Smooth muscle cell of the brain vasculature (primary cell): Measurements from ENCODE around the gene ZNF385D.
"Not testable (repeated sequence)": the region's sequence is repeated elsewhere in the genome, so short reads cannot be mapped to it uniquely, and the experiment has no call there.

Experiments used
- DNase-seq: peaks from one replicate; pipeline ENCODE4 v3.0.0-alpha.2; 2012; ENCODE audit warnings: low read depth, low spot score

The ZNF385D gene

DNA sequence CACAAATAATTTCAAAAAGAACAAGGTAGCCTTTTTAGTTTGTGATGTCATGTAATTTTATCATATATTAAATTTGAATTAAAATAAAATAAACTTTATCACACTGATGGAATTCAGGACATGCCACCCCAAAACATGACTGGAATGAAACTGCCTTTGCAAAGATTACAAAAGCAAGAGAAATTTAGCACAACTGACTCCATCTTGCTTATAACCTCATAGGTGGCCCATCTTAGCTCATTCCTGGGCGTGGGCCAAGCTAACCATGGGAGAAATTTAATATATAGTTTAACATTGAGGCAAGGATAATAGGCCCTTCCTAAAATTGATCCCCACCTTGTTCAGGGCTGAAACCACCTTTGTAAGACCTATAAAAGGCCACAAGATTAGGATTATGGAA lies 235.6 kb downstream of the ZNF385D start:
- DNase-seq, result no peak

DNA sequence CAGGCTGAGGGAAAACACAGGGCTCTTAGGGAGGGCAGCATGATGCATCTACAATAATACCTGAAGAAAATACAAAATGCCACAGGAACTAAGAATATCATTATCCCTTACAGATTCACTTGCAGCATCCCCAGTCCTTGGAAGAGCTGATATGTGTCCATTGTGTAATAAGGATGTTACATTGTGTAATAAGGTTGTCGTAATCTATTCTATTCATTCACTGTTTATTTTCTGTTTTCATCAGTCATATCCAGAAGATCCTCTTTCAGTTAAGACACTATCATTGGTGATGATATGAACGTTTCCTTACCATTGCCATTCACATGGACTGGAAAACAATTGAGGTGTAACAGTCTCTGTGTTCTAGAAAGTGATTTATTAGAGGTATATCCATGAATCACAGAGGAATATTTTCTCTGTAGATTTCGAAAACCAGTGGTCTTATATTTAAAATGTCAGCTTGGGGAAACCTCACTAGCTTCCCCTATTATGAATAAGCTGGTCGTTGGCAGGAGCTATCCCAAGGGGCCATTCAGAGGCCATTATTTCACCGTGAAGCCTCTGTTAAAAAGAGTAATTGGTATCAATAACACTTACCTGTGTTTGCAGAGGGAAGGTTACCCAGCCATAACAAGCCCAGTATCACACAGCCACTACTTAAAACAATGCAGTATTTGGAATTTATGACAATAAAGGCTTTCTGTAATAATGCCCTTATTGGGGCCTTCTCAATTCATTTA lies 241.1 kb downstream of the ZNF385D start:
- no peak for DNase-seq

GRCh38 chr3:21508246-21508645 lies 242.8 kb downstream of the ZNF385D start:
- no peak for DNase-seq

GRCh38 chr3:21505711-21506460 lies 245.1 kb downstream of the ZNF385D start:
- DNase-seq, result no peak

- no peak for DNase-seq
These were observed 248.4 kb downstream of the ZNF385D start for GRCh38 chr3:21502656-21503055.

DNA sequence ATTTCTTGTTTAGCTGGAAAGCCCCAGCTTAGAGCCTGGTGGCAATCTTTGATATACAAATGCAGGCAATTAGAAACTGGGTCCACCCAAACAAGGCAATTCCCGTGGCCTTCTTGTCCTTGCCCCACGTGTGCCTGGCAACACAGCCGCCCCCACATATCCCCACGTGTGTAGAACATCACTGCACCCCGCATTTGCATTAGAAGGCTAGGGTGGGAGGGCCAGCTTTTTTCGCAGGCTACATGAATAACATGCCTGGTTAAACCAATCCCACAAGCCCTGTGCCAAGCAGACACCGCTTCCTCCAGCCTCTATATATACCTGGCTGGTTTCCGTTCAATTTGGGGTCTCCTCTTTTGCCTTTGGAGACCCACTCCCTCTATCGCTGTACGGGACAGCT lies 250.2 kb downstream of the ZNF385D start:
- DNase-seq, result no peak

GRCh38 chr3:21490671-21491070 lies 260.3 kb downstream of the ZNF385D start:
- not testable (repeated sequence) for DNase-seq

DNA sequence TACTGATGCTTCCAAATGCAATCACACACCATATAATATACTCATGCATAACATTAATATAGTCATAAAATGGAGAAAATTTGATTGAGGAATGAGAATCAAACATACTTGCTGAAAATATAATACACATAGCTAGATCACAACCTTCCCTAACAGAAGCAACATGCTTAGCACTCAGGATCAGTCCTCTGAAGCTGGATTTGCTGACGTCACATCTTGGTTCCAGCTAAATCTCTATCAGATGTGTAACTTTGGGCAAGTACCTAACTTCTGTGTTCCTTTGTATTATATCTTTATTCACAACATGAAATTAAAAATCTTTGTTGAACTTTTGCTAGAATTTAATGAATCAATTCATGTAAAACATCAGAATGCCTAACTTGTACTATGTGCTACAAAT lies 263.5 kb downstream of the ZNF385D start:
- DNase-seq, result no peak

DNA sequence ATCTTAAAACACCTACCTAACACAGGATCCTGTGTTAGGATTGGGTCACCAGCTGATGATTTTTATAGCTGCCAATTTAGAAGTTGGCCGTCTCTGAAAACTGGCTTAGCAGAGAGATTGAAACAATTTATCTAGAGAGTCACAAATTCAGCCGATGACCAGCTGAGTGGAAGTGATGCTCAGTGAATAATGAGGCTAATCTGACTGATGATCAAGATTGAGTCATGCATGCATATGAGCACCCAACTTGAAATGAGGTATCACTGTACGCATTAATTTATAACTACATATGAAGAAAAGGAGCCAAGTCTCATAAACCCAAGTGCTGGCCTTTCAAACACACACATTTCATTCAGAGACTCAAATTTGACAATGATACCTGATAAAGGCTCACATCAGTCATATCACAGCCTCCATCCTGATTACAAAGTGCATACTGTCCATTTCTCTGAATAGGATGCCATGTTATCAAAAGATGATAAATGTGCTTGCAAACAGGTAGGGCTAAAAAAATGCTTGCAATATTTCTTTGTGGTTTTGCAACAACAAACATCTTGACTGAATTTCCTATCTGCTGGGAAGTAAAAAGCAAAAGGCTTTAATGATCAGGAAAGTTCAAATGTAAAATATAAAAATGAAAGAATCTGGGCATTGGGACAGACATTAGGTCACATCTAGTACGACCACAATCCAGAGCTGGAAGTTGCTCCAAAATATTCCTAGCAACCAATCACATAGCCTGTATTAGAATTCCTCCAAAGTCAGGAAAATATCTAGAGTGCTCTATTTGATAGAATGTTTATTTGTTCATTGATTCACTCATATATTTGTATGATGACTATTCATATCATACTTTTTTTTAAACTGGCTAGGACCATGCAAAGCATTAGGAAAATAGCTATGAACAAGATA lies 264.7 kb downstream of the ZNF385D start:
- DNase-seq, result not testable (repeated sequence)

DNA sequence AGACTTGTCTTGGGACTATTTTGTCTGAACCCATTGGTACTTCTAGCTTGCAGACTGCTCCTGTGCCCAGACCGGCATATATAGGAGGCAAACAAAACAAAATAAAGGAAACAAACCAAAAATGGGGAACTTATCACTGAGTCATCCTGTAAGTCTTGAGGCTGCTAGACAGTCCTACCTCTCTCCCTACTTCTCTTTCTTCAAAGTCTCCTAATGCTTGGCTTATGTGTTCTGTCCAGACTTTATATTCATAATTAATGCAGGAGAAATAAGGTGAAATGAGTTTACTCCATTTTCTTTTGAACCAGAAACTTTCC lies 266.2 kb downstream of the ZNF385D start:
- no peak for DNase-seq

DNA sequence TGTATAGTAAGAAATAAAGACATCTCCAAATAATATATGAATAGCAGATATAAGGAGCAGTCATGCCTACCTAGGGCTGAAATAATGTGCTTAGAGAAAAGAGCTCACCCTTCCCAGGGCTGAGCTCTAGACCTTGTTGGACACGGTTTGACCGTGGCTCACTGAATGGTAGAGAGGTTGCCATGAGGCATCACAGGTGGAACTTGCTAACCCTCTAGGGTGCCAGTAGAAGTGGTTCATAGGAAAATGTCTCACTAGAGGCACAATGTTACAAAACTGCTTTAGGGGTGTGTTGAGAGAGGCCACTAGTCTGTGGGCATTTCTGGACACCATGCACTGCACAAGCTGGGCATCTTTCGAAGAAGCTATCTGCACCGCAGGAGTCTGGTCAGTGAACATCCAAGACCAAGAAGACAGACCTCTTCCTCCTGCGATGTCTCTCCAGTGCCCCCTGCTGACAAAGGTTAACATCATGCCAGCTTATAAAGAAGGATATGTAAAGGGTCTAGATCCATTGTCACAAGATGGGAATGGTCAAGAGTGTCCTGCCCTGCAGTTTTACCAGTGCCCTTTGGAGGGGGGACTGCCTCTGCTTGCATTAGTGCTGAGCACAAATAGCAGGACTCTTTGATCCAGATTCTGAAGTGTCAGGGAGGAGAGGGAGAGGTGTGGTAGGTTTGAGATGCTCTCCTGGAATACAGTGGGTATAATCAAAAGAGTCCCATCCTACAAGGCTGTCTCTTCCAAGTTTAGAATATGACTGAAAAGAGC lies 266.8 kb downstream of the ZNF385D start:
- DNase-seq, result peak; percentile 59

GRCh38 chr3:21481991-21482390 lies 269.0 kb downstream of the ZNF385D start:
- DNase-seq, result no peak

DNA sequence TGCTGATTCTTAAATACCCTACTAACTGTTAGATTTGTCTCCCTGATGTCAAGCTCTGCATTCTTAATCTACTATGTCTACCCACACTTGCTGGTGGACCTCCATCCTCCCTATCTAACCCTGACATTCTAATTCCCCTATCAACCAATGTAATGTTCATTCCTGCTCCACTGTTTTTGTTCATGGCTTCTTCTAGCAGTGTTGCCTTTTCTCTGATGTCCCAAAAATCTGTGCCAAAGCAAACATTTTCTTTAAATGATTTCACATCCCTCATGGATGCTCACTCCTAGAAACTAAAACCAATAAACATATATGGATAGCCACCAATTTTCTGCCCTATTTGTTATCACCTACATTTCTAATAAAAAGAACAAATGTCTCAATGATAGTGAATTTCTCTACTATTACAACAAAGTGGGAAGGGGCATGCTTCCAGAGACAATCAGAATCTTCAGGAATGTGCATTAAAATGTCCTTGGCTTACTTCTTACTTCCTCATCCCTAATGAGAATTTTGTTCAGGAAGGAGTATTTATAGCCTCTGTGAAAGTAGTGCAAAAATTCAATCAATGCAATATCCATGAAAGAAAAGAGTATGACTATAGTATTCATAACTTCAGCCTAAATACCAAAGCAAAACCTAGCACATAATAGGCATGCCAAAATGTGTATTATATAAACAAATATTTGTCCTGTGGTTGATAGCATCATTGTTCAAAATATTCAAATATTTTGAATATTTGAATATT lies 273.3 kb downstream of the ZNF385D start:
- no peak for DNase-seq

DNA sequence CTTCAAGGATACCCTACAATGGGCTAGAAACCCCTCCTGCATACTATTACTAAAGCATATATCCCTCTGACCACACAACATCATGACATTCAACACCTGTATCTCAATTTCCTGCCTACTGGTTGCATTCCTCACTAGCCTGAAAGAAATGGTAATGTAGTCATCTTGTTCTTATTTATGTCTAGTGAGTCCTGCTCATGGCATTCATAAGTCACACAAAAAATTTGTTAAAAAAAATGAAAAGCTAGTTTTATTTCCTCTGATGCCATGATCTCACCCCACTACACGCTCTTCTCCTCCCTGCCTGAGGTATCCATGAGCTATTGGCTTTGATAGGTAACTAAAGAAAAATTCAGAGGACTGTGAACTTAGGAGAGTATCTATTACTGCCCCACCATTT lies 284.5 kb downstream of the ZNF385D start:
- no peak for DNase-seq

DNA sequence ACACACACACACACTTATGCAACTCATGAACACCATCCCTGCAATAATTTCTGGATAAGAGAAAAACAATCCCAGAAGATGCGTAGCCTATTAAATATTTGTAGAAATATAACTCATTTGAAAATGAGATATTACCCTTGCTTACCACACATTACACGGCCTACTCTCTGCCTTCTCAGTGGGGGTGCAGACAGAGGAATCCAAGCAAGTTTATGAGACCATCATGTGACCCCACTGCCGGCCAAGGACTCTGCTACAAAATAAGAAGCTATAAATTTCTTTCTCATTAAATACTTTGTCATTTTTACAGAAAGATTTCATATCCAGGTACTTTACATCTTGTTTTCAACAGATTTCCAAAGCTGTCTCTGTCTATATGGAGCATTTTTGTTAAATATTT lies 286.3 kb downstream of the ZNF385D start:
- DNase-seq, result no peak

- DNase-seq, result no peak
These were observed 287.7 kb downstream of the ZNF385D start for GRCh38 chr3:21463319-21463718.

- no peak for DNase-seq
These were observed 288.9 kb downstream of the ZNF385D start for GRCh38 chr3:21462141-21462540.

- DNase-seq, result no peak
These were observed 293.9 kb downstream of the ZNF385D start for GRCh38 chr3:21457084-21457483.

DNA sequence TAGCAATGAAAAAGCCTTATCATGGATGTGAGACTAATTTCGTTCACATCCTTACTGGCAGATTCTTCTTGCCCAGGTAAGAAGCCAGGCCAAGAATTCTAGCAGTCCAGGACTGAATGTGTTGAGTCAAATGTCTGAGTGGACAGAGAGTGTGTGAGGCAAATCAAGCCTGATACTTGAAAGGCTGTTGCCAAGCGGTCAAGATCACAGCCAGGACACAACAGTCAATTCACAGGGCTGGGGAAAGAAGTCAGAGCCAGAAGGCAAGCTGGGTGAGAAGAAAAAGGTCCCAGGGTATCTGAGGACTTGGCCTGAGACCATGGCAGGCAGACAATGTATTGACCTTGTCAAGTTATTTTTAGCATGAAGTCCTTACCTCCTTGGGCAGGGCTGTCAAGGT lies 301.3 kb downstream of the ZNF385D start:
- no peak for DNase-seq

DNA sequence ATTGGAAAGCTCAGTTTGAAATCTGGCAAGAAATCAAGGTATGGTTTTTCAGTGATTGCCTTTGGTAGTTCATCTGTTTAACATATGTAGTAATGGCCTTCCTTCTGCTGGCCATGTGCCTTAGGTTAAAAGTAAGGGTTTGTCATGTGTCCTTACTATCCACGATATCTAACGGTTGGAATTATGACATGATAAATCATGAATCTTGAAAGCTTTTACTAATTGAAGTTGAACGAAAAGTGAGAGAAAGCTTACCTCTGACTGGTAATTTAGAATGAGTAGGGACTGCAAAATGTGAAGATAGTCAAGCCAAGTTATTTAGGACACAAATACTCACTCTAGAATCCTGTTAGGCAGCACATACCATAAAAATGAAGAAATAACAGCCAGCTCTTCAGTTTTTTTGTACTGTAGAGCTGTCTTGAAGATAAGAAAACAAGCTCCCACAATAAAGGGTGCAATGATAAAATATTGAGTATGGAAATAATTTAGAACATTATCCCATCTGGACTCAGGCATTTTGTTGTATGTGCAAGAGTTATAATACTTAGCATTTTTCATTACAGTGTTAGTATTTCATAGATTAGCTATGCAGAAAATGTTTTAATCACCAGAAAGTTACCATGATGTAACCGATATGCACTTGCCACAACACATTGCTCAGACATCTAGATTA lies 303.4 kb downstream of the ZNF385D start:
- no peak for DNase-seq
